ENCODE data around the gene EPHB2. TPM values are rescaled to one million over a fixed set of nuclear protein-coding genes. Genes with fewer than 3 reads are reported as not detected.

EPHB2 gene
- total RNA-seq, 1 donor from 2014 or later, result 60.3 TPM

- no peak for TF ChIP-seq CTCF (conservative IDR thresholded peaks at IDR 0.05)
- no peak overlapping the region for H3K4me3 Mint-ChIP-seq
- H3K9me3 Mint-ChIP-seq, result no peaks in the 10 kb centered on the region
- no peak overlapping the region for H3K27ac Mint-ChIP-seq (ENCODE audit: unreplicated experiment)
- peaks cover 31% of the 10 kb centered on the region for H3K4me1 Mint-ChIP-seq
- H3K36me3 Mint-ChIP-seq (ENCODE audit: low read depth), result no peaks in the 10 kb centered on the region
- DNase-seq (ENCODE audit: low read depth, low spot score), result no peak
- H3K27me3 Mint-ChIP-seq (ENCODE audit: low read depth), result no peaks in the 10 kb centered on the region
Measured at GRCh38 chr1:22814176-22815042, 103.8 kb downstream of the EPHB2 start.

DNA sequence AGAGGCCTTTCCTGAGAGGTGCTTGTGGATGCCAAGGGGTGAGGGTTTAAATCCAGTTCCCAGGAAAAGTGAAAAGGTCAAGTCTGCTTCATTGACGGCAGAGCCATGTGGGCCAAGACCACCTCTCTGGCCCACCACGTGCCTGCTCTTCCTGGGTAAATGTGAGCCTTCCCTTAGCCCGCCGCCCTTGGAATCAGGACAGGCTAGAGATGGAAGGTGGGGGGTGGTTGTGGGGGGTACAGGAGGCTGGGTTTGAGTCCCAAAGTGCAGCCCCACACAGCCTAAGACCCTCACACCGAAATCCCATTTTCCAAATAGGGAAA is 104.4 kb downstream of the EPHB2 start:
- no peak for TF ChIP-seq CTCF (conservative IDR thresholded peaks at IDR 0.05)
- no peaks in the 10 kb centered on the region for H3K9me3 Mint-ChIP-seq

GRCh38 chr1:22815421-22816066 is 104.9 kb downstream of the EPHB2 start:
- Mint-ChIP-seq H3K36me3 (ENCODE audit: low read depth) (no peaks in the 10 kb centered on the region), H3K4me1 (peaks cover 27% of the 10 kb centered on the region), H3K27me3 (ENCODE audit: low read depth) (no peaks in the 10 kb centered on the region), H3K4me3 (no peak overlapping the region), H3K27ac (ENCODE audit: unreplicated experiment) (no peak overlapping the region), H3K9me3 (no peaks in the 10 kb centered on the region)
- TF ChIP-seq CTCF (conservative IDR thresholded peaks at IDR 0.05), result no peak
- DNase-seq (ENCODE audit: low read depth, low spot score), result no peak

More for the DNA sequence above, 104.4 kb downstream of the EPHB2 start:
- Mint-ChIP-seq H3K27me3 (ENCODE audit: low read depth) (no peaks in the 10 kb centered on the region), H3K27ac (ENCODE audit: unreplicated experiment) (no peak overlapping the region), H3K4me1 (peaks cover 27% of the 10 kb centered on the region), H3K36me3 (ENCODE audit: low read depth) (no peaks in the 10 kb centered on the region), H3K4me3 (no peak overlapping the region)
- DNase-seq (ENCODE audit: low read depth, low spot score), result no peak

GRCh38 chr1:22816067-22816775 is 105.6 kb downstream of the EPHB2 start:
- DNase-seq (ENCODE audit: low read depth, low spot score), result no peak
- Mint-ChIP-seq H3K27ac (ENCODE audit: unreplicated experiment) (no peak overlapping the region), H3K4me1 (peaks cover 34% of the 10 kb centered on the region), H3K36me3 (ENCODE audit: low read depth) (no peaks in the 10 kb centered on the region), H3K4me3 (no peak overlapping the region), H3K27me3 (ENCODE audit: low read depth) (no peaks in the 10 kb centered on the region), H3K9me3 (no peaks in the 10 kb centered on the region)
- TF ChIP-seq CTCF (conservative IDR thresholded peaks at IDR 0.05), result no peak

GRCh38 chr1:22816803-22817202 is 106.2 kb downstream of the EPHB2 start:
- H3K4me1 Mint-ChIP-seq, result peaks cover 40% of the 10 kb centered on the region
- no peak for TF ChIP-seq CTCF (conservative IDR thresholded peaks at IDR 0.05)
- H3K27me3 Mint-ChIP-seq (ENCODE audit: low read depth), result no peaks in the 10 kb centered on the region
- no peaks in the 10 kb centered on the region for H3K9me3 Mint-ChIP-seq
- H3K4me3 Mint-ChIP-seq, result no peak overlapping the region
- DNase-seq (ENCODE audit: low read depth, low spot score), result no peak
- H3K36me3 Mint-ChIP-seq (ENCODE audit: low read depth), result no peaks in the 10 kb centered on the region
- no peak overlapping the region for H3K27ac Mint-ChIP-seq (ENCODE audit: unreplicated experiment)
